Measurements from ENCODE around the gene NCAPD2. TPM values are rescaled to one million over a fixed set of nuclear protein-coding genes. Genes with fewer than 3 reads are reported as not detected.

The NCAPD2 gene
- total RNA-seq, 4 donors from 2014 or later = 13.9 to 26.1 (median 24.7) TPM

- TF ChIP-seq POLR2A (IDR thresholded peaks at IDR 0.05; ENCODE audit: low read depth) (no peak), CTCF (IDR thresholded peaks at IDR 0.05) (no peak), EP300 (IDR thresholded peaks at IDR 0.05) (no peak), POLR2AphosphoS5 (IDR thresholded peaks at IDR 0.05) (no peak)
- peaks cover 7 to 81% (median 68%) of the 10 kb centered on the region in 4 donors for H3K36me3 ChIP-seq
These were observed 53.7 kb downstream of the NCAPD2 start for GRCh38 chr12:6547566-6547965.

GRCh38 chr12:6547987-6548386 lies 54.1 kb downstream of the NCAPD2 start:
- no peak for TF ChIP-seq POLR2AphosphoS5 (IDR thresholded peaks at IDR 0.05)
- no peak for TF ChIP-seq EP300 (IDR thresholded peaks at IDR 0.05)
- no peak for TF ChIP-seq POLR2A (IDR thresholded peaks at IDR 0.05; ENCODE audit: low read depth)
- no peak for TF ChIP-seq CTCF (IDR thresholded peaks at IDR 0.05)

More at GRCh38 chr12:6547566-6547965, 53.7 kb downstream of the NCAPD2 start:
- Histone ChIP-seq H3K27me3 (no peaks in the 10 kb centered on the region), H3K4me1 (peaks cover 50 to 54% (median 51%) of the 10 kb centered on the region in 4 donors), H3K9me3 (no peaks in the 10 kb centered on the region), H3K4me3 (no peak overlapping the region), H3K27ac (replicated peaks in 1 of 4) (peak overlapping the region; percentile 93 to 96 (median 94))
- DNase-seq (ENCODE audit: extremely low spot score) = no peak
- intact Hi-C loops (cut with DNase I) = no loop called here
- 84% methylated on average over 1 of the region's 1 CpG for WGBS

GRCh38 chr12:6548556-6548955 lies 54.7 kb downstream of the NCAPD2 start:
- no peaks in the 10 kb centered on the region for H3K9me3 ChIP-seq
- peak overlapping the region; percentile 93 to 96 (median 94) for H3K27ac ChIP-seq (replicated peaks in 1 of 4)
- 72% methylated on average over 23 of the region's 26 CpGs for WGBS
- no peak for TF ChIP-seq POLR2A (IDR thresholded peaks at IDR 0.05; ENCODE audit: low read depth)
- no peak for TF ChIP-seq CTCF (IDR thresholded peaks at IDR 0.05)
- TF ChIP-seq EP300 (IDR thresholded peaks at IDR 0.05) = no peak
- TF ChIP-seq POLR2AphosphoS5 (IDR thresholded peaks at IDR 0.05) = no peak
- no peaks in the 10 kb centered on the region for H3K27me3 ChIP-seq
- peaks cover 58 to 64% (median 61%) of the 10 kb centered on the region in 4 donors for H3K4me1 ChIP-seq
- peak overlapping the region in 1 of 4 donors; percentile 19 for H3K4me3 ChIP-seq
- H3K36me3 ChIP-seq = peaks cover 7 to 71% (median 59%) of the 10 kb centered on the region in 4 donors
- DNase-seq (ENCODE audit: extremely low spot score) = no peak
- intact Hi-C loops (cut with DNase I) = no loop called here

More at GRCh38 chr12:6547987-6548386, 54.1 kb downstream of the NCAPD2 start:
- intact Hi-C loops (cut with DNase I) = no loop called here
- peak overlapping the region; percentile 93 to 96 (median 94) for H3K27ac ChIP-seq (replicated peaks in 1 of 4)
- H3K4me3 ChIP-seq = peak overlapping the region in 1 of 4 donors; percentile 19
- H3K4me1 ChIP-seq = peaks cover 53 to 58% (median 55%) of the 10 kb centered on the region in 4 donors
- 54% methylated on average over 9 of the region's 9 CpGs for WGBS
- no peak for DNase-seq (ENCODE audit: extremely low spot score)
- H3K27me3 ChIP-seq = no peaks in the 10 kb centered on the region
- peaks cover 7 to 77% (median 64%) of the 10 kb centered on the region in 4 donors for H3K36me3 ChIP-seq
- no peaks in the 10 kb centered on the region for H3K9me3 ChIP-seq

- peak overlapping the region; percentile 93 to 96 (median 94) for H3K27ac ChIP-seq (replicated peaks in 1 of 4)
- no peak for TF ChIP-seq EP300 (IDR thresholded peaks at IDR 0.05)
- no peak for TF ChIP-seq POLR2A (IDR thresholded peaks at IDR 0.05; ENCODE audit: low read depth)
- no peak for TF ChIP-seq POLR2AphosphoS5 (IDR thresholded peaks at IDR 0.05)
- no peak for TF ChIP-seq CTCF (IDR thresholded peaks at IDR 0.05)
These were observed 55.2 kb downstream of the NCAPD2 start for GRCh38 chr12:6548966-6549683.

More at GRCh38 chr12:6548966-6549683, 55.2 kb downstream of the NCAPD2 start:
- Histone ChIP-seq H3K27me3 (no peaks in the 10 kb centered on the region), H3K4me1 (peaks cover 63 to 70% (median 67%) of the 10 kb centered on the region in 4 donors), H3K4me3 (peak overlapping the region in 1 of 4 donors; percentile 0), H3K36me3 (peaks cover 6 to 69% (median 55%) of the 10 kb centered on the region in 4 donors), H3K9me3 (no peaks in the 10 kb centered on the region)
- DNase-seq (ENCODE audit: extremely low spot score) = no peak
- WGBS = 65% methylated on average over 15 of the region's 15 CpGs
- intact Hi-C loops (cut with DNase I) = no loop called here
